ENCODE data around the gene NKD2. TPM values are rescaled to one million over a fixed set of nuclear protein-coding genes. Genes with fewer than 3 reads are reported as not detected.
"Not testable (repeated sequence)": the region's sequence is repeated elsewhere in the genome, so short reads cannot be mapped to it uniquely, and the experiment has no call there.

The NKD2 gene
- total RNA-seq, 1 donor from 2014 or later: 41.7 TPM

GRCh38 chr5:1021136-1021968 lies 12.8 kb downstream of the NKD2 start:
- TF ChIP-seq CTCF (IDR thresholded peaks at IDR 0.05; ENCODE audit: partially characterized antibody, unreplicated experiment): no peak
- H3K36me3 Mint-ChIP-seq (ENCODE audit: unreplicated experiment): no peaks in the 10 kb centered on the region
- peaks cover 4% of the 10 kb centered on the region for H3K9me3 Mint-ChIP-seq (ENCODE audit: unreplicated experiment)
- no peak overlapping the region for H3K4me3 Mint-ChIP-seq (ENCODE audit: unreplicated experiment)
- peak; percentile 21 for DNase-seq
- H3K27ac Mint-ChIP-seq (ENCODE audit: unreplicated experiment): no peak overlapping the region
- H3K27me3 Mint-ChIP-seq (ENCODE audit: unreplicated experiment): peaks cover 5% of the 10 kb centered on the region
- H3K4me1 Mint-ChIP-seq (ENCODE audit: low read depth, unreplicated experiment): peaks cover 7% of the 10 kb centered on the region

- H3K36me3 Mint-ChIP-seq (ENCODE audit: unreplicated experiment); H3K4me1 Mint-ChIP-seq (ENCODE audit: low read depth, unreplicated experiment); H3K9me3 Mint-ChIP-seq (ENCODE audit: unreplicated experiment); DNase-seq; H3K4me3 Mint-ChIP-seq (ENCODE audit: unreplicated experiment); H3K27me3 Mint-ChIP-seq (ENCODE audit: unreplicated experiment); H3K27ac Mint-ChIP-seq (ENCODE audit: unreplicated experiment): not testable (repeated sequence)
Measured at GRCh38 chr5:1021969-1022336, 13.4 kb downstream of the NKD2 start.

GRCh38 chr5:1026700-1027621 lies 18.4 kb downstream of the NKD2 start:
- no peak overlapping the region for H3K4me3 Mint-ChIP-seq (ENCODE audit: unreplicated experiment)
- no peak overlapping the region for H3K27ac Mint-ChIP-seq (ENCODE audit: unreplicated experiment)
- DNase-seq: no peak
- H3K9me3 Mint-ChIP-seq (ENCODE audit: unreplicated experiment): peaks cover 4% of the 10 kb centered on the region
- peaks cover 3% of the 10 kb centered on the region for H3K27me3 Mint-ChIP-seq (ENCODE audit: unreplicated experiment)
- TF ChIP-seq CTCF (IDR thresholded peaks at IDR 0.05; ENCODE audit: partially characterized antibody, unreplicated experiment): no peak
- no peaks in the 10 kb centered on the region for H3K36me3 Mint-ChIP-seq (ENCODE audit: unreplicated experiment)
- peaks cover 8% of the 10 kb centered on the region for H3K4me1 Mint-ChIP-seq (ENCODE audit: low read depth, unreplicated experiment)

- Mint-ChIP-seq H3K27me3 (ENCODE audit: unreplicated experiment) (peaks cover 3% of the 10 kb centered on the region), H3K36me3 (ENCODE audit: unreplicated experiment) (no peaks in the 10 kb centered on the region), H3K27ac (ENCODE audit: unreplicated experiment) (no peak overlapping the region), H3K4me1 (ENCODE audit: low read depth, unreplicated experiment) (peaks cover 8% of the 10 kb centered on the region), H3K4me3 (ENCODE audit: unreplicated experiment) (no peak overlapping the region), H3K9me3 (ENCODE audit: unreplicated experiment) (peaks cover 4% of the 10 kb centered on the region)
- no peak for TF ChIP-seq CTCF (IDR thresholded peaks at IDR 0.05; ENCODE audit: partially characterized antibody, unreplicated experiment)
- DNase-seq: peak; percentile 13
Measured at GRCh38 chr5:1027631-1028441, 19.2 kb downstream of the NKD2 start.
